Small intestine (tissue), 7 donors: ENCODE results near the gene STAT5A. TPM values are rescaled to one million over a fixed set of nuclear protein-coding genes. Genes with fewer than 3 reads are reported as not detected.

Experiments used
- DNase-seq, 2 donors: peaks; one replicate each; pipeline versions ENCODE4 v3.0.0 to v3.0.0-alpha.2; 2013
- FAIRE-seq: peaks from 2 replicates; lab custom pipeline; 2012; peaks lifted over from hg19 to GRCh38; lab: Jason Lieb, UNC
- H3K27ac ChIP-seq, 3 donors: one replicate each; pipeline ENCODE4 v1.5.1; 2013; ENCODE audit warnings: low read length in 2 of 3, mild to moderate bottlenecking in 2 of 3, control low read depth in 1 of 3, inconsistent platforms in 1 of 3, low read depth in 1 of 3, moderate library complexity in 1 of 3
- H3K27me3 ChIP-seq, 3 donors: one replicate each; pipeline ENCODE4 v1.6.1; 2013; ENCODE audit warnings: low read length in 3 of 3, inconsistent platforms in 1 of 3; ENCODE audit not compliant: control insufficient read depth in 3 of 3, insufficient read depth in 3 of 3
- H3K36me3 ChIP-seq, 3 donors: one replicate each; pipeline ENCODE4 v1.6.1; 2013; ENCODE audit warnings: low read length in 3 of 3, inconsistent platforms in 1 of 3, low read depth in 1 of 3, mild to moderate bottlenecking in 1 of 3, moderate library complexity in 1 of 3; ENCODE audit not compliant: control insufficient read depth in 3 of 3, insufficient read depth in 2 of 3
- H3K4me1 ChIP-seq, 3 donors: one replicate each; pipeline ENCODE4 v1.6.1; 2013; ENCODE audit warnings: low read length in 2 of 3, inconsistent platforms in 1 of 3, low read depth in 1 of 3, mild to moderate bottlenecking in 1 of 3, moderate library complexity in 1 of 3; ENCODE audit not compliant: control insufficient read depth in 3 of 3, insufficient read depth in 2 of 3
- H3K4me3 ChIP-seq, 3 donors: one replicate each; pipeline ENCODE4 v1.5.1; 2013; ENCODE audit warnings: low read length in 3 of 3, control low read depth in 1 of 3, inconsistent platforms in 1 of 3, low read depth in 1 of 3, mild to moderate bottlenecking in 1 of 3, moderate library complexity in 1 of 3
- H3K9me3 ChIP-seq, 2 donors: one replicate each; pipeline ENCODE4 v1.6.1; 2013; ENCODE audit warnings: low read depth in 1 of 2, low read length in 1 of 2; ENCODE audit not compliant: control insufficient read depth in 2 of 2, insufficient read depth in 1 of 2
- WGBS, 3 donors: extraction: QIAGEN DNeasy Blood & Tissue Kit; methylation state at CpG; one replicate each; pipeline ENCODE4 v1.1.7; 2013; 5-methylcytosine and 5-hydroxymethylcytosine counted together
- polyA plus RNA-seq, 4 donors: library from polyadenylated mRNA; stranded (reverse) in 3 of 4; unstranded in 1 of 4; fragments of 200-250 nt in 3 of 4; fragments of 120-200 nt in 1 of 4; gene quantifications; one replicate each; pipeline versions ENCODE4 v1.2.1 to v1.2.3, GENCODE V29; 2013
- donor health status: healthy with polysubstance abuse.
- donor health status: control.
- donor health status: control.
- donor health status: Bipolar disorder and iron deficiency.
- donor health status: healthy.

The STAT5A gene
- polyA plus RNA-seq, 4 donors = 2.7 to 18.3 (median 12.1) TPM

DNA sequence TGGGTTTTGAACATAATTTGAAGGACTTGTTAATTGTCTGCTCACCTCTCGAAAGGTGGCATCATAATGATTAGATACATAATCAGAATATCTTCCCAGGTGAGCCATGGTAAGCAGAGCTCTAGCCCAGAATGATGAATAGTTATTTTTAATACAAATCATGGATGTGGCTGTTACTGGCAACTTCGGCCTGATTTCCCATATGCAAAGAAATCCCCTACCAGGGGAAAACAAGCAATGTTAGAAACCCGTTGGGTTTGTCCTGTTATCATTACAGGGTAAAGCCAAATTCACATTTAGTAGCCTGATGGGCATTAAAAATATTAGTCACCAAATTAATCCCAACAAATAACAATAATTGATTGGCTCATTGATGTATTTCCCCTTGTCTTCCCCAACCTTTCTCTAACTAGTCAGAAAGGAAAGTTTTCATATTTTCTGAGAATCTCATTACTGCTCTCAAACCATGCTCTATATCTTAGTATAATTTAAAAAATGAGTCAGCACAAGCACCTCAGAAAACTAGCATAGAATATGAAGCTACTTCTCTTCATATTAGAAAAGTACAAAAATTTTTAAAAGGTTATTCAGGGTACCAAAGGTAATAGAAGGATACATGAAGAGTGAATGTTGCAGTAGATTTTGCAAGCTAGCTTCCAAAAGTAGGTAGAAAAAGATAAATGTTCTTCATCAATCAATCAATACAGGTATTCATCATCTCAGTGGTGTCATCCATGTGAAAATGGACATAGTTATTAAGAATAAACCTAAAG, 17.1 kb upstream of the STAT5A start:
- Histone ChIP-seq H3K4me3 (no peak overlapping the region), H3K27ac (no peak overlapping the region), H3K27me3 (no peaks in the 10 kb centered on the region), H3K4me1 (peaks cover 0 to 16% (median 6%) of the 10 kb centered on the region in 3 donors), H3K36me3 (no peaks in the 10 kb centered on the region), H3K9me3 (no peaks in the 10 kb centered on the region)
- WGBS, 3 donors = 69 to 92% (median 80%) methylated on average over 3 of the region's 3 CpGs
- DNase-seq (no peak), FAIRE-seq (no peak)

GRCh38 chr17:42271779-42272035, 16.6 kb upstream of the STAT5A start:
- Histone ChIP-seq H3K36me3 (no peaks in the 10 kb centered on the region), H3K27me3 (no peaks in the 10 kb centered on the region), H3K9me3 (no peaks in the 10 kb centered on the region), H3K4me1 (peaks cover 0 to 17% (median 6%) of the 10 kb centered on the region in 3 donors), H3K27ac (no peak overlapping the region), H3K4me3 (no peak overlapping the region)
- DNase-seq (no peak), FAIRE-seq (no peak)

GRCh38 chr17:42272162-42272907, 16.0 kb upstream of the STAT5A start:
- peaks cover 0 to 23% (median 6%) of the 10 kb centered on the region in 3 donors for H3K4me1 ChIP-seq
- no peak overlapping the region for H3K4me3 ChIP-seq
- H3K27ac ChIP-seq = peak overlapping the region in 1 of 3 donors; percentile 45
- no peaks in the 10 kb centered on the region for H3K36me3 ChIP-seq
- no peaks in the 10 kb centered on the region for H3K27me3 ChIP-seq
- FAIRE-seq = no peak
- DNase-seq = no peak
- no peaks in the 10 kb centered on the region for H3K9me3 ChIP-seq
- 59 to 79% (median 62%) methylated on average over 7 of the region's 7 CpGs for WGBS, 3 donors

DNA sequence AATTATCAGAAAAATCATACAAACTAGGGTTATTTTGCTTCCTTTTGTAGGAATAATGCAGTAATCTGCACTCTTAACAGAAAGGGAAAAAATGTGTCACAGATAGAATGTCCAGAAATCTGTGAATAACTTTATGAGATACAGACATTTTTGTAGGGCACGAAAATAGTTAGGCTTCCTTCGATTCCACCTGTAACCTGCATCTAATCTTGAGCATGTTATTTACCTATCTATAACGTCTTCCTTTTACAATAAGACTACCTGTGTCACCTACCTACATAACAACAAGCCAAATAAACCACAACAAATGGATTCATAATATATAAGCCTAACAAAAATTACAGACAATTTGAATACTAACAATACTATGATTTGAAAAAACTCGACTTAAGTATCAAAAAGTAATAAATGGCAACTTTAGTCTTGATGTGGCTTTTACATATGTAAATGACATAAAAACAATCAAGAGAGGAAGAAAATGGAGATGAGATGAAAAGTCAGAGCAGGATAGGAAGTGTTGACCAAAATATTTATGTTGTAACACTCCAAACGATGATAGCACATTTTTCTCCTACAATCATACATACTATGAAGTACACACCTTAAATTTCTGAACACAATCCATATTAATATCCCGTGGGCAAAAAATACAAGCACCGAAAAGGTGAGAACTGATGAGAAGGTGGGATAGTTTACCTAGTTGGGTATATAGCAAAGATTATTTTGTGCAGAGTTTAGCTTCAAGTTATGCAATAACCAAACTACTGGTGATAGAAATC, 14.6 kb upstream of the STAT5A start:
- no peaks in the 10 kb centered on the region for H3K36me3 ChIP-seq
- H3K4me3 ChIP-seq = no peak overlapping the region
- DNase-seq = no peak
- WGBS, 3 donors = 52 to 58% (median 56%) methylated on average over 7 of the region's 7 CpGs
- no peak for FAIRE-seq
- peaks cover 0 to 25% (median 6%) of the 10 kb centered on the region in 3 donors for H3K4me1 ChIP-seq
- no peaks in the 10 kb centered on the region for H3K27me3 ChIP-seq
- H3K9me3 ChIP-seq = no peaks in the 10 kb centered on the region
- H3K27ac ChIP-seq = no peak overlapping the region

DNA sequence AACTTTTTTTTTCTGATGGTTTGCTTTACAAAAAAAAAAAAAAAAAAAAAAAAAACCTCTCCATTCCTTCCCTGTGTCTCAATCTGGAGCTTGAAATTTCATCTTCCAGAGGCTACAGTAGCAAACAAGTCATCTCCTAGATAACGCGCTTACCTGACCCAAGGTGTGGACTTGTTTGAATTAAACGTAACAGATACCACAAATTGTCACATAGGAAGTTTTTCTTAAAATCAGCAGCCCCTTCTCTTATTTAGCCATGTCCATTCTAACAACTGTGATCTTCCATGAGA, 14.1 kb upstream of the STAT5A start:
- no peaks in the 10 kb centered on the region for H3K36me3 ChIP-seq
- no peaks in the 10 kb centered on the region for H3K9me3 ChIP-seq
- H3K27ac ChIP-seq = no peak overlapping the region
- DNase-seq (no peak), FAIRE-seq (no peak)
- no peaks in the 10 kb centered on the region for H3K27me3 ChIP-seq
- H3K4me1 ChIP-seq = peaks cover 0 to 25% (median 6%) of the 10 kb centered on the region in 3 donors
- WGBS, 3 donors = 80 to 83% (median 81%) methylated on average over 3 of the region's 3 CpGs
- H3K4me3 ChIP-seq = no peak overlapping the region

DNA sequence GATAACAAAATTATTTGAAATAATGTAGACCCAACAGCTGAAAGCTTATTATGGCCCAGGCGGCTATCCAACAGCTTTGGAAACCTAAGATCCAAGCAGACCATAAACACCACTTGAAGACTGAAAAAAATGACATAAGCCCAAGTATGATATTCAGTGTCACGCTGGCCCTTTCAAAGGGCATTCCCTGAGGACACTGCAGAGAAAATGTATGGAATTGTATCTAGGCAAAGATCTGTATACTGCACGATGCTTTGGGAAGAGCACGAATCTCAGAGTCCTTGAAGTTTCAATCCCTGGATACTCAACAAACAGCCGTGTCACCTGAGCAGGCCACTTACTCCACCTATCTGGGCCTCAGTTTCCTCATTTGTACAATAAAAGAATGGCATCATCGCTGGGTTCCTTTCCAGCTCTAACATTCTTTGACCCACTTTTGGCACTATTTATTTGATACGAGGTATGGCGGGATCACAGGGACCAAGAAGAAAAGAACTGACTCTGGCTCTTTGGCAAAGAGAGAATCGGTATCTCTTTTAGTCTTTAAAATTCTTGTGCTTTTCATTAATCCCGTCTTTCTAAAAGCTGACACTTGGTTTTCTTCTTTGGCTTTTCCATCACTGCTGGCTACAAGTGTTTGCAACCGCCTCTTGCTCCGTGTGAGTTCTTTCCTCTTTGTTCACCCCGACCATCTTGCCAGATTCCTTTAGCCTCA, 13.3 kb upstream of the STAT5A start:
- H3K27ac ChIP-seq = peak overlapping the region in 2 of 3 donors; percentile 62 to 81
- peak overlapping the region; percentile 72 to 91 (median 80) for H3K4me3 ChIP-seq
- no peaks in the 10 kb centered on the region for H3K27me3 ChIP-seq
- WGBS, 3 donors = 10 to 13% (median 12%) methylated on average over 13 of the region's 13 CpGs
- DNase-seq (peak in 1 of 2 donors; percentile 22), FAIRE-seq (no peak)
- H3K9me3 ChIP-seq = no peaks in the 10 kb centered on the region
- peaks cover 0 to 19% (median 6%) of the 10 kb centered on the region in 3 donors for H3K4me1 ChIP-seq
- H3K36me3 ChIP-seq = no peaks in the 10 kb centered on the region

GRCh38 chr17:42275527-42276358, 12.6 kb upstream of the STAT5A start:
- Histone ChIP-seq H3K4me3 (peak overlapping the region; percentile 72 to 91 (median 80)), H3K4me1 (peaks cover 0 to 19% (median 6%) of the 10 kb centered on the region in 3 donors), H3K36me3 (no peaks in the 10 kb centered on the region), H3K27ac (peak overlapping the region; percentile 62 to 83 (median 81)), H3K9me3 (no peaks in the 10 kb centered on the region), H3K27me3 (no peaks in the 10 kb centered on the region)
- DNase-seq (peak in 1 of 2 donors; percentile 52), FAIRE-seq (no peak)
- WGBS, 3 donors = 0% methylated on average over 29 to 82 of the region's 82 CpGs
